ENCODE measurements around the gene CETP.
"Not testable (repeated sequence)": the region's sequence is repeated elsewhere in the genome, so short reads cannot be mapped to it uniquely, and the experiment has no call there.

CETP gene

DNA sequence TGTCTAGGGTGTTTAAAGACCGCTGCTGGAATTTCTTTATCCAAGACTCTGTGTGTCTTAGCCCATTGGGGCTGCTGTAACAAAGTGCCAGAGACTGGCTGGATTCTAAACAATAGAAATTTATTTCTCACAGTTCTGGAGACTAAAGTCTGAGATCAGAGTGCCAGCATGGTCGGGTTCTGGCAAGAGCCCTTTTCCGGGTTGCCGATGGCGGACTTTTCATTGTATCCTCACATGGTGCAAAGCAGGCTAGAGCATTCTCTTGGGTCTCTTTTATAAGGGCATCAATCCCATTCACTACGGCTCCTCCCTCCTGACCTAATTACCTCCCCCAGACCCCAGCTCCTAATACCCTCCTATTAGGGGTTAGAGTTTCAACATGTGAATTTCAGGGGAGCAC lies 37.1 kb downstream of the CETP start:
- DNase-seq (ENCODE audit: low read depth), result no peak

DNA sequence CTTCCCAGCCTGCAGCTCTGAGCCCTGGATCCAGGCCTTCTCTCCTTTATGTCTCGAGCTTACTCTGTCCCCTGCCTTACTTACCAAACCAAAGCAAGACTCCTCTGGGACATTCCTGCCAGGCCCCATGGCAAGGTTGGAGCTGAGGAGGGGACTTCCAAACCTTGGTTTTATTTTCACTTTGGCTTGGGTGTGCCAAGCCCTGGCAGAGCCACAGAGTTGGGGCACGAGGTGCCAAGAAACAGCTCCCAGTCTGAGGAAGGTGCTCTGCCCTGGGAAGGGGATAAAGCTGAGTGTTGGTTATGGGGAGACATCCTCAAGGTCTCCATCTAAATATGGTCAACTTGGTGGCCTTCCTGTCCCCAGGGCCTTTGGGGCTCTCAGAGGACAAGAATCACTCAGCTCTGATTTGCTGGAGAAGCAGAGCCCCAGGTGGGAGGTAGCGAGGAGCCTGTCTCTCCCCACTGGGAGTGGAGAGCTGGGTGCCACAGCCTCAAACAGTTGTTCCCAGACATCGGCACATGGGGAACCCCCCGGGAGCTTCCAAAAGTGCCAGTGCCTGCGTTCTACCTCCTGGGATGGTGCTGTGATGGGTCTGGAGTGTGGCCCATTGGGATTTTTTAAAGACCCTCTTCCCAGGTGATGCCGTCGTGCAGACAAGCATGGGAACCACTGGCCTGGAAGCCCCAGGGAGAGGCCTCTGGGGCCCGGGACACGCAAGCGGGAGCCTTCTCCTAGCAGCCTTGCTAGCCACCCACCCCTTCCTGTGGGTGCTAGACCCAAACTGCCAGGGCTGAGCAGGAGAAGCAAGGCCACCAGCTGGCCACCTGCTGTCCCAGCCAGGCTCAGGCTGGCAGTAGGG lies 37.9 kb downstream of the CETP start:
- DNase-seq (ENCODE audit: low read depth), result no peak

DNA sequence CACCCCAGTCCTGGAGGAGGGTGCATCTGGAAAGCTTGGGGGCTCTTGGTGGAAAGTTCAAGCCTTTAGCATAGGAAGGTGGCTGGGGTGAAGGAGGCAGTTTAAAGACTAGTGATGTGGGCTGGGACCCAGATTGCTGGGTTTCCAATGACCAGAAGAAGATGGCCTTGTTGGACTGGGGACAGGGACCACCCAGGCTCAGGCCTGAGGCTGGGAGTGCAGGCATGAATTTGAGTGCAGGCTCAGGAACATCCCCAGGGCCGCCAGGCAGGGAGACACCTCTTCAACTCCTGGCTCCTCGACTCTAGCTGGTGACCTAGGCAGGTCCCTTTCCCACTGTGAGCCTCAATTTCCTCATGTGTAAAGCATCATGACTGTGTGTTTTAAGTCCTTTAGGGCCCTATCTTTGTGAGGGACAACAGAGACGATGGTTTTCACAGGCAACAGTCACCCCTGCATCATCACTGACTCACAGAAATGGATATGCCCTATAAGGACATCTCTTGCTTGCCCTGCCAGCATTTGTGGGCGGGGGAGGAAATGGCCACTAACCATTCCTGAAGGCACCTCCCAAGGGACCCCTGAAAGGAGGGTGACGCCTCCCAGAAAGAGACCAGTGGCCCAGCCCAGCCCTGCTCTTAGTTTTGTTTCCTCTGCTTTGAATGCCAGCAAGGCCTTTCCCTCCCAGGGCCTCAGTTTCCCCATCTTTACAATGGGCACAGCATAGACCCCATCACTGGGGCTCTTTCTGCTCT lies 38.7 kb downstream of the CETP start:
- no peak for DNase-seq (ENCODE audit: low read depth)

DNA sequence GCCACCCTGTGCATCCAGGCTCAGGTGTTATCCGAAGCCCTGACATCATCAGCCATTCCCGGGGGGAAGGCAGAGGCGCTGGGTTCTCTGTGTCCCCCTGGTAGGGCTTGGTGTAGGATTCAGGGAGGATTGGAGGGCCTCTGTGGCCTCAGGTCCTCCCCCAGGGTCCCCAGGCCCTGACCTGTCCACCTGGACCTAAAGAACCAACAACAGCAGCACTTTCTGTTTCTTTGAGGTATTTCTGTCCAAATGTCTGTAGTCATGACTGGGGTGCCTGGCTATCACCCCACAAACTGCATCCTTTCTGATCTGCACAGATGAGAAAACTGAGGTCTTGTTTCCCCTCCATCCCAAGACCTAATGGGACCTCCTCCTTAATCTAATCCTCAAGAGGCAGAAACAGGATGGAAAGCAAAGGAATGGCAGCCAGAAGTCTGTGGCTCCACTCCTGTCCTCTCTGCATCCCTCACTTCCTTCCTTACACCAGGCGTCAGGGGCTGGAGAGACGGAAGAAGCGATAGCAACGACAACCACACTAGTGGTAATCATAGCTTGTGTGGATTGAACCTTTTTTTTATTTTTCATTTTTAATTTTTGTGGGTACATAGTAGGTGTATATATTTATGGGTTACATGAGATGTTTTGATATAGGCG lies 39.4 kb downstream of the CETP start:
- DNase-seq (ENCODE audit: low read depth), result no peak

DNA sequence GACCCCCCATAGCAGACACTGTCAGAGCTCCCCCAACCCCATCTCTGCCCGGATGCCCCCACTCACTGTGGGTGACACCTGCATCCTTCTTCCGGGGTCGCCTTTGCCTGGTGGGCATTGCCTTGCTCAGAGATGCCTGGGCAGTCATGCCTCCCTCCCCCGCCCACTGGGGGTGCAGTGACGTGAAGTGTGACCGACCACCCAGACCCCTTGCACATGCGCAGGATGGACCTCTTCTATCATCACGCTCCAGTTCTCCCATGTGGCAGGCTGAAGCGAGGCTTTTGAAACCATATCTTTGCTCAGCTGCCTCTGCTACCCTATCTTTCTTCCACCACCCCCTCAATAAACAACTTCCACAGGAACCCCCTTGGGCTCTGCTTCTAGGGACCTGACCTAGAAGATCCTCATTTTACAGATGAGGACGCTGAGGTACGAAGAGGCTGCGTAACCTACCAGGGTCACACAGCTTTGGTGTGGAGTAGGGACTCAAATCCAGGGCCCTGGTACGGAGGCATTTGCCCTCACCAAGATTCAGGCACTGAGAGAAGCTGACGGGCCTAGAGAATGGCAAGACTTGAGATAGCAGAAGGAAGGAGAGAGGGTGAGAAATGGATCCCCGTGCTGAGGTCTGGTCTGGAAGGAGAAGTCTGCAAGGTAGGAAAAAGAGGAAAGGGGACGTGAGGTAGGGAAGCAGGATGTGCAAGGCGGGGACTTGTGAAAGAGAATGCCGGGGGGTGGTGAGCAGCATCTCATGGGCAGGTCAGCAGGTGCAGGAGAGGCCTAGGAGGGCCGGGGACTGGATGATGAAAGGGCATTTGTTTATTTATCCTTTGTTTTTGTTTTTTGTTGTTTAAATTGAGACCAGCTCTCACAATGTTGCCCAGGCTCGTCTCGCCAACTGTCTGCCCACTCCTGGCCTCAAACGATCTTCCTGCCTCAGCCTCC lies 42.0 kb downstream of the CETP start:
- no peak for DNase-seq (ENCODE audit: low read depth)

DNA sequence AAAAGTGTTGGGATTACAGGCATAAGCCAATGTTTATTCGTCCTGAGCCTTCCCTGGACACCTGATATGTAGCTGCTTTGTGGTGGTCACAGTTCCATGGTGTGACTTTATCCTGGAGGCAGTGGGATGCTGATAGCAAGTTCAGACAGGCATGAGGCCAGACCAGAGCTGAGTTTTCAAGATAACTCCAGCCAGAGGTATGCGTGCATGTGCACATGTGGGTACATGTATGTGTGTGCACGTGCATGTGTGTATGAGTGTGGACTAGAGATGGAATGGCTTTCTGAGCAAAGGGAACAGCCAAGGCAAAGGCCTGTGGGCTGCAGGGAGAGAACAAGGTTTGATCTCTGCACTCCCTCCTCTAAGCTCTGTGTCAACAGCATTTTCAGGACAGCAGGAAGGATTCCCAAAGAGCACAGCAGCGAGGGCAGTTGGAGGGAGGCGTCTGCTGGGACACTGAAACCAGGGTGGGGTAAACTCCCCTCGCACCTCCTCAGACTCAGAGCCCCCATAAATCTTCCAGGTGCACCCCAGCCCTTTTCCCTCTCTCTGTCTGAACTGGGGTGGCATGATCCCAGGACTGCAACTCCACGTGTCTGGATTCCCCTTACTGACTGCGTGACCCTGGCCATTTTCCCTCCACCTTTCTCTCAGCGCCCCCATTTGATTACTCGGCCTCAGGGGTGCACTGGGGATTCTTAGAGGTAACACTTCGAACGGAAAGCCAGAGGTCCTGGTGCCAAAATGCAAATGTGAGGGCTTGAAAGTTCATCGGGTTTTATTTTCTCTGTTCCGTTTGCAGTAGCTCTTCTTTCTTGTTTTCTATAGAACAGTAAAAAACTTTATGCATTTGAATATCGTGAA lies 42.9 kb downstream of the CETP start:
- DNase-seq (ENCODE audit: low read depth), result no peak

DNA sequence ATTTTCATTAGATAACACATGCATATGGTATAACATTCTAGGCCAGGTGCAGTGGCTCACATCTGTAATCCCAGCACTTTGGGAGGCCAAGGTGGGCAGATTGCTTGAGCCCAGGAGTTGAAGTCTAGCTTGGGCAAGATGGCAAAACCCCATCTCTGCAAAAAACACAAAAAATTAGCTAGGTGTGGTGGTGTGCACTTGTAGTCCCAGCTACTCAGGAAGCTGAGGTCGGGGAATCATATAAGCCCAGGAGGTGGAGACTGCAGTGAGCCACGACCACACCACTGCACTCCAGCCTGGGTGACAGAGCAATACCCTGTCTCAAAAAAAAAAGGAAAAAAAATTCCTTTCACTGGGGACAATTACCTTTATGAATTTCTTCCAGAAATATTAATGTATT lies 43.8 kb downstream of the CETP start:
- DNase-seq (ENCODE audit: low read depth), result not testable (repeated sequence)

DNA sequence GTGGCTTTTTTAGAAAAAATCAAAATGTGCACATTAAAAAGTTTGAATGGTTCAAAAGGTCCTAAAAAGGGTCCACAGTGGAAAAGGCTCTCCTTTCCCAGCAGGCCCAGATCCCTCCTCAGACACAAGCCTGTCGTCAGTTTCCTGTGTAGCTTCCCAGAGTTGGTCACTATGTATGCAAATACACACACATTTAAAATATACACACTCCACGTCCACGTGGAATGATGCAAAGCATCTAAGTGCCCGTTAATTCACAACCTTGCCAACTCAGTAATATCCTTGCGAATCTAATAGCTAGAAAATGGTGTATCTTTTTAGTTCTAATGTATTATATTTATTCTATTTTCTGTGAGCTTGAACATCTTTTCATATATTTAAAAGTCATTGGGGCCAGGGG lies 45.3 kb downstream of the CETP start:
- DNase-seq (ENCODE audit: low read depth), result no peak

DNA sequence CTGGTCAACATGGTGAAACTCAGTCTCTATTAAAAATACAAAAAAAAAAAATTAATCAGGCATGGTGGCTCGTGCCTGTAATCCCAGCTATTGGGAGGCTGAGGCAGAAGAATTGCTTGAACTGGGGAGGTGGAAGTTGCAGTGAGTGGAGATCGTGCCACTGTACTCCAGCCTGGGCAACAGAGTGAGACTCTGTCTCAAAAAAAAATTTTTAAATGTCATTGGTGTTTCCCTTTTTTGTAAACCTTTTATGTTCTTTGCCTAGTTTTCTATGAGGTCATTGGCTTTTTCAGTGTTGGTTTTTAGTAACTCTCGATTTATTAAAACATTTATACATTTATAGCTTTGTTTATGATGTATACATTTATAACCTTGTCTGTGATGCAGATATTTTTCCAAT lies 45.8 kb downstream of the CETP start:
- no peak for DNase-seq (ENCODE audit: low read depth)

DNA sequence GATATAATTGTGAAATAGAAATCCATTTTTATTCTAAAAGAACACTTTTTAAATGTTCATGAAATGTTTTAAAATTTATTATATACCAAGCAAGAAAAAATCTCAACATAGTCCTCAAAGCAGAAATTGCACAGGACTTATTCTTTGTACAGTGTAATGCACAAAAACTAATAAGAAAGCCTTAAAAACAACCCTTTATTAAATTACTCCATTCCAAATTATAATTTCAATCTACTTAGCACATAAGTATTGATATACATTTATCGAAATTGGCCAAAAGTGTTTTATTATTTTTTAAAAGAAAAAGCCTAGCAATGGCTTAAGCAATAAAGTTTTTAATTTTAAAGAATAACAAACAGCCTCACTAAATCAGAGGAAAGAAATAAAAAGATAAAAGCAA lies 46.7 kb downstream of the CETP start:
- DNase-seq (ENCODE audit: low read depth), result no peak

DNA sequence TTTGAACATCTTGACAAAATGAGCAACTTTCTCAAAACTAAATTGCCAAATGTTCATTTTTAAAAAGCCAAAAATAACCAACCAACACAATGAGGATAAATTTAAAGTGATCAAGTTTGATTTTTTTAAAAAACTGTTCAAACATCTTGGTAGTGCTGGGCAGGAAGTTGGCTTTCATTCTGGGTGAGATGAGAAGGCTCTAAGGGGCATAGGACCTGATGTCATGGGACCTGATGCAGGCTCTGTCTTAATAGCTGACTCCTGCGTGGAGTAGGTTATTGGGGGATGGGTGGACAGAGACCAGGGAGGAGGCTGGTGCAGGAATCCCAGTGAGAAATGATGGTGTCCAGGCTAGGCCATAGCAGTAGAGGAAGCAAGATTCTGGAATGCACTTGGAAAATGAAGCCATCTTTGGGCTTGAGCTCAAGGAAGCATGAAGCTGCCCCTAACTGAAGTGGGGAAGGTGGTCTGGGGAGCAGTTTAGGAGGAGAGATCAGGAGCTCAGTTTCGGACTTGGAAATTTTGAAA lies 48.0 kb downstream of the CETP start:
- no peak for DNase-seq (ENCODE audit: low read depth)

DNA sequence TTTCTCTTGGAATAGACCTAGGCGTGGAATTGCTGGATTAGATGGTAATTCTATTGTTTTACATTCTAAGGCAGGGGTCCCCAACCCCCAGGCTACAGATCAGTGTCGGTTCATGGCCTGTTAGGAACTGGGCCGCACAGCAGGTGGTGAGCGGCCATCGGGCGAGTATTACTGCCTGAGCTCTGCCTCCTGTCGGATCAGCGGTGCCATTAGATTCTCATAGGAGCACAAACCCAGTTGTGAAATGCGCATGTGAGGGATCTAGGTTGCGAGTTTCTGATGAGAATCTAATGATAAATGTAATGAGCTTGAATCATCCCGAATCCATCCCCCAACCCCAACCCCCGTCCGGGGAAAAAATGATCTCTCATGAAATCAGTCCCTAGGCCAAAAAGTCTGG lies 50.6 kb downstream of the CETP start:
- no peak for DNase-seq (ENCODE audit: low read depth)

DNA sequence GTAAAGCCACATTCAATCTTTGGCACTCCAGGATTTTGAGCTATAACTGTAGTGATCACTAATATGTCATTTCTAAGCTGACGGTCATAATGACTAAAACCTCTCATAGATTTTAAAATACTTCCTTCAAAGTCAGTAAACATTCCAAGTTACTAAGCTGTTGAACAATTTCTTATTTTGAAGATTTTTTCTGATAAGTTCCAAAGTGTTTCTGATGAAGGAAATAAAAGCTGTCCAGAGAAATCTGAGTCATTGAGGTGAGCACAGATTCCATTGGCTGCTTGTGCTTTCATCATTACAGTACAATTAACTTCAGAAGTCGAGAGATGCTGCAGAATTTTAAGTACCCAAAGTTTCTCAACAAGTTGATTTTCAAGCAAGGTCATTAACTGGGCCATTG lies 51.5 kb downstream of the CETP start:
- DNase-seq (ENCODE audit: low read depth), result no peak

DNA sequence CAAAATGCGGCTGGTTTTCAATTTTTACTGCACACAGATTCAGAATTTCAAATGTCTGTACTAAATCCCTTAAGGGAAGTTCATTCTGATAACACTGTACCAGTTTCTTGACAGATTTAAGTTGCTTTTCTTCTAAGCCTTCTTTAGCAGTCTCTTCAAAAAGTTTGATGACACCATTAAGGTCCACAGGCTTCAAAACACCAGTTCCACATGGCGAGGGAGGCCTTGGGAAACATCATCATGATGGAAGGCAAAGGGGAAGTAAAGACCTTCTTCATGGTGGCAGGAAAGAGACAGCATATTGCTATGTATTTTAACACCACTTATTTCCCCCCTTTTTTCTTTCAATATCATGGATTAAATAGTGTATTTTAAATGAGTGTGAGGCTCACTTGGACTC lies 52.2 kb downstream of the CETP start:
- no peak for DNase-seq (ENCODE audit: low read depth)

DNA sequence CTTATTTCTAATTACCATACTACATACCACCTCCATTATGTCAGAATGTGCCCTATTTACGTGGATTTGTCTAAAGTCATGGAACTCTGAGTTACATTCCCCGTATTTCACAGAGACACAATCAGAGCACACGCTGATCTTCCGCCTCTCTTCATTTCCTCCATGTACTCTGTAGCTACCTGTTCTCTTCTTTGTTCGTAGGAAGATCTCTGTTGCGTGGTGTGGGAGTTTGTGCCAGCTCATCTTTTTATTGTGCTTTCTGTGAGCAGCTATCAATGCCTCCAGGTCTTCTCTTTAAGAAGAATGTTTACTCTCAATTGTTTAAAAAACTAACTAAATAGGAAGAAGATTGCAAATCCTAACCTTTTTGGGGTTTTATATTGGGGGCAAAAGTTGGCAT lies 54.6 kb downstream of the CETP start:
- DNase-seq (ENCODE audit: low read depth), result peak; percentile 33

DNA sequence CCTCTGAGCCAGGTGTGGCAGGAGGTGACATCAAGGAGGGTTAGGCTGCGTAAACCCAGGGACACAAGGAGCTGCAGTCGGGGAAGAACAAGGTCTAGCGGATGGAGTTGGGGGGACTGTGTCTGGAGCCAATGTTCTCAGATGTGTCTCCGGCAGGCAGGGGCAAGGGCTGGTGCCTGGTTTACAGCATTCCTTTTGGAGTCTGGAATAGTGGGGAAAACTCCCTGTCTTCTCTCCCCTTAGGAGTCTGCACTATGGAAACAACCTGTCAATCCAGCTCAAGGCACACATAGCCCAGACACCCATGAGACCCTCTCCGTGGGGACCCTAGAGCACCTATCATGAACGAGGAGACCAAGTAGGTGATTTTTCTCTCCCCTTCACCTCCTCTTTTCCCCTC lies 55.1 kb downstream of the CETP start:
- no peak for DNase-seq (ENCODE audit: low read depth)

DNA sequence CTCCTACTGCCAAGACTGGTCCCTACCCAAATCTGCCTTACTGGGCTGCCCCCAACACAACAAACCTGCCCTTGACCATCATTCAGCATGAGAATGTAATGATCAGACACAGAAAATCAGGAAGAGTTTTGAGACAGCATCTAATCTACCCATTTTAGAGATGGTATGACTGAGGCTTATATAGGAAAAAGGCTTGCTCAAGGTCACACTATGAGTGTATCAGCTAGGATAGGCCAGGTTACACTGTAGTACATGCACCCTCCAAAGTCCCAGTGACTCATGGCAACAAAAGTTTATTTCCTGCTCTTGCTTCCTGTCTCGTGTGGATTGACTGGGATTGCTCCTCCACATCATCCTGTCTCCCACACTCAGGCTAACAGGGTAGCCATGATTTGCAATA lies 55.5 kb downstream of the CETP start:
- DNase-seq (ENCODE audit: low read depth), result no peak

DNA sequence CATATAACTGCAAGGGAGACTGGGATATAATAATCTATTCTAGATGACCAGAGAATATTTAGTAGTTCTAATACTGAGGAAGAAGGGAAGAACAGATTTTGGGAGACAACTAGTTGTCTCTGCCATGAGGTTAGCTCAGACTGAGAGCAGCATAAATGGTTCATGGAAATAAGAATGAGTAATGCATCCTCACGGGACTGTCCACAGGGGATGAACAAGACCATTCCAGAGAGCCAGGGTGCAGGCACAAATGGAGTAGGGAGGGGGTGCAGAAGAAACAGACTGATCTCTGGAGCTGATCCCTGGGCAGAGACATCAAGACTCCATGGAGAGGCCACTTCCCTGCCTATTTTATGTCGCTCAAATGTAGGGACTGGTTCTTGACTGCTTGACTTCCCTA lies 58.0 kb downstream of the CETP start:
- no peak for DNase-seq (ENCODE audit: low read depth)

DNA sequence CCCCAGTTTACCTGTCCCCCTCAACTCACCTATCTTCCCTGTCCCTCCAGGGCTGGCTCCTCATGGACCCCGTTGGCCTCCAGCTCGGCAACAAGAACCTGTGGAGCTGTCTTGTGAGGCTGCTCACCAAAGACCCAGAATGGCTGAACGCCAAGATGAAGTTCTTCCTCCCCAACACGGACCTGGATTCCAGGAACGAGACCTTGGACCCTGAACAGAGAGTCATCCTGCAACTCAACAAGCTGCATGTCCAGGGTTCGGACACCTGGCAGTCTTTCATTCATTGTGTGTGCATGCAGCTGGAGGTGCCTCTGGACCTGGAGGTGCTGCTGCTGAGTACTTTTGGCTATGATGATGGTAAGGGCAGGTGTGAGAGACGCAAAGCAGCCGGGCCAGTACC lies 58.9 kb downstream of the CETP start:
- no peak for DNase-seq (ENCODE audit: low read depth)

DNA sequence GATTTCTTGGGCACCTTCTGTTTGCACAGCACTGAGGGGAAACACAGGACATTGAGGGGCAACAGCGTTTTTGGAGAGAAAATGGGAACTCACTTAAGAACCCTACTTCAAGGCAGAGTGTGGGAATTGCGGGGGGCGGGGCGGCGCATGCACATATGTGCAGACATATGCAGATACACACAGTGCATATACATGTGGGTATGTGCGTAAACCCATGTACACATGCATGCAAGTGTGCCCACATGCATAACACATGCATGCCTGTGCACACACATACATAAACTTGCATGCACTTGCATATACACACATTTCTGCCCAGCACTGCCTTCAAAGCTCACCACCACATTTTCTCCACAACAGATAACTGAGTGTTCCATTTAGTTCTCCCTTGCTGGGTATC lies 60.0 kb downstream of the CETP start:
- DNase-seq (ENCODE audit: low read depth), result no peak

DNA sequence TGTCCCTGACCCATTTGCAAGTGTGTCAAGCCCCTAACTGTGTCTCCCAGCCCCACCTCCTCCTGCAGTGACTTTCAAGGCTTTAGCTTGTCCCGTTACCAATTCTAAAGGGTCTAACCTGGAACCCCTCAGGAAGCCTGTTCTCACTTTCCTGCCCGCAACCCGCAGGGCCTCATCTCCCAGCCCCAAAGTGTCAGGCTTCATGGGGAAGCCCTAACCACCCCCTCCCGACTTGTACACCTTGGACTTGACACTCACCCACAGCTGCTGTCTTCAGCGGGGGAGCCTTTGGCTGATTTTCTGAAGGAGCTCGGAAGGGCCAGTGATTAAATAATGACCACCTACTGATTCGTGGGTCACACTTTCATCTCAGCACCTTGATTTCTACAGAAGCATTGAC lies 60.7 kb downstream of the CETP start:
- DNase-seq (ENCODE audit: low read depth), result no peak

Data from stimulated activated CD4-positive, alpha-beta T cell treated with anti-CD3 and anti-CD28 coated beads, Interleukin-2, amount 100 ng/mL, for 4 hours (primary cell).